Measurements from ENCODE around the gene COL4A2.

COL4A2 gene

GRCh38 chr13:110456550-110456949 lies 149.5 kb downstream of the COL4A2 start:
- no peak for DNase-seq (ENCODE audit: insufficient read length, low spot score)
- TF ChIP-seq POLR2A (IDR thresholded peaks at IDR 0.05; ENCODE audit: low read depth, low read length): no peak
- no peak for FAIRE-seq

- no peak for DNase-seq (ENCODE audit: insufficient read length, low spot score)
- no peak for TF ChIP-seq POLR2A (IDR thresholded peaks at IDR 0.05; ENCODE audit: low read depth, low read length)
- FAIRE-seq: no peak
Measured at GRCh38 chr13:110457361-110457760, 150.3 kb downstream of the COL4A2 start.

GRCh38 chr13:110458017-110458416 lies 150.9 kb downstream of the COL4A2 start:
- FAIRE-seq: no peak
- DNase-seq (ENCODE audit: insufficient read length, low spot score): no peak

GRCh38 chr13:110458594-110459365 lies 151.7 kb downstream of the COL4A2 start:
- FAIRE-seq: no peak
- DNase-seq (ENCODE audit: insufficient read length, low spot score): no peak
- no peak for TF ChIP-seq POLR2A (IDR thresholded peaks at IDR 0.05; ENCODE audit: low read depth, low read length)

More at GRCh38 chr13:110458017-110458416, 150.9 kb downstream of the COL4A2 start:
- TF ChIP-seq POLR2A (IDR thresholded peaks at IDR 0.05; ENCODE audit: low read depth, low read length): no peak

GRCh38 chr13:110462091-110462490 lies 155.0 kb downstream of the COL4A2 start:
- no peak for TF ChIP-seq POLR2A (IDR thresholded peaks at IDR 0.05; ENCODE audit: low read depth, low read length)
- FAIRE-seq (no peak), DNase-seq (ENCODE audit: insufficient read length, low spot score) (no peak)

- FAIRE-seq: no peak
- TF ChIP-seq POLR2A (IDR thresholded peaks at IDR 0.05; ENCODE audit: low read depth, low read length): no peak
- DNase-seq (ENCODE audit: insufficient read length, low spot score): no peak
Measured at GRCh38 chr13:110463156-110463555, 156.1 kb downstream of the COL4A2 start.

- DNase-seq (ENCODE audit: insufficient read length, low spot score) (no peak), FAIRE-seq (no peak)
- TF ChIP-seq POLR2A (IDR thresholded peaks at IDR 0.05; ENCODE audit: low read depth, low read length): no peak
Measured at GRCh38 chr13:110463871-110464510, 156.9 kb downstream of the COL4A2 start.

GRCh38 chr13:110464556-110465333 lies 157.7 kb downstream of the COL4A2 start:
- FAIRE-seq: no peak
- no peak for DNase-seq (ENCODE audit: insufficient read length, low spot score)
- no peak for TF ChIP-seq POLR2A (IDR thresholded peaks at IDR 0.05; ENCODE audit: low read depth, low read length)

- TF ChIP-seq POLR2A (IDR thresholded peaks at IDR 0.05; ENCODE audit: low read depth, low read length): no peak
- FAIRE-seq: no peak
- no peak for DNase-seq (ENCODE audit: insufficient read length, low spot score)
Measured at GRCh38 chr13:110465696-110466095, 158.6 kb downstream of the COL4A2 start.

GRCh38 chr13:110466266-110466915 lies 159.3 kb downstream of the COL4A2 start:
- FAIRE-seq (no peak), DNase-seq (ENCODE audit: insufficient read length, low spot score) (no peak)
- no peak for TF ChIP-seq POLR2A (IDR thresholded peaks at IDR 0.05; ENCODE audit: low read depth, low read length)

- FAIRE-seq: no peak
Measured at GRCh38 chr13:110467516-110468110, 160.5 kb downstream of the COL4A2 start.

GRCh38 chr13:110468986-110469495 lies 162.0 kb downstream of the COL4A2 start:
- FAIRE-seq (no peak), DNase-seq (ENCODE audit: insufficient read length, low spot score) (no peak)
- no peak for TF ChIP-seq POLR2A (IDR thresholded peaks at IDR 0.05; ENCODE audit: low read depth, low read length)

More at GRCh38 chr13:110467516-110468110, 160.5 kb downstream of the COL4A2 start:
- no peak for TF ChIP-seq POLR2A (IDR thresholded peaks at IDR 0.05; ENCODE audit: low read depth, low read length)
- no peak for DNase-seq (ENCODE audit: insufficient read length, low spot score)

GRCh38 chr13:110469597-110469996 lies 162.5 kb downstream of the COL4A2 start:
- FAIRE-seq (no peak), DNase-seq (ENCODE audit: insufficient read length, low spot score) (no peak)
- no peak for TF ChIP-seq POLR2A (IDR thresholded peaks at IDR 0.05; ENCODE audit: low read depth, low read length)
